Measurements from ENCODE around the gene MARVELD1. TPM values are rescaled to one million over a fixed set of nuclear protein-coding genes. Genes with fewer than 3 reads are reported as not detected.
"Not testable (repeated sequence)": the region's sequence is repeated elsewhere in the genome, so short reads cannot be mapped to it uniquely, and the experiment has no call there.

Gene MARVELD1
- total RNA-seq, 1 experiment from 2014 or later: 58.1 TPM

DNA sequence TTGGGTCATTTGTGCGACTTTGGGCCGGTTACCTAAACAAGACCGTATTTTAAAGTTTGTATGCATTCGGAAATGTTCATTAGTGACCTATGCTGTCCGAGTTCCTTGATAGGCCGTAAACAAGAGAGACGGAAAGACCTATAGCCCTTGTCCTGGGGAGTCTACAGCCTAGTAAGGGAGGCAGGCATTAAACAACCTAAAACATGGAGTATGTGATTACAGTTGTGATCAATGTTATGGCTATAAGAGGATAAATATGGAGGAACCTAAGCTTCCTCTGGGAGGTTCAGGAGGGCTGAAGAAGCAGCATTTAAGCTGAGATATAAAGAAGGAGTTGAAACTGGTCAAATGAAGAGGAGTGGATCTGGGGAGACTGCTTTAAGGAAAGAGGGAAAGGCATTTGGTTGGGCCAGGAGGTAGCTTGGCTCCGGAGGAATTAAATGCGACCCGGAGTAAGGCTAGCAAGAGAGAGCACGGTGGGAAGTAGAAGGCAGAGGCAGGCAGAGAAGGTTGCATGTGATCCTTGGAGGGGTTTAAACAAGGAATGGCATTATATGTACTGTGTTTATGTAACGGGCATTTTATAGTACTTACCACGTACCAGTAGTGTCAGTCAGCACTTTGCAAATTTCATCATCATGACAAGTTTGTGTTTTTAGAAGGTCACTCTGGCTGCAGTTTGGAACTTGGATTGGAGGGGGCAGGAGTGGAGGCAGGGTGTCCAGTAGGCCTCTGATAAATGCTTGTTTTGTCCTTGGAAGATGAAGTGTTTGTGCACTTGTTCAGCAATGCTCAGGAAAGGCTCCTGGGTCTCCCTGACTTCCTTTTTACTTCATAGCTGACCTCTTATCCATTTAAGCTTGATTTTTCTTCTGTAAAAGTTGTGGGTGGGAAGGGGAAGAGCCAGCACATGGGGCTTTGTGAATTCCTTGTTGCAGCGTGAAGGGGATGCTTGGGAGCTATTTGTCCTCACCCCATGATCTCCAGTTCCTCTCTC is 25.4 kb upstream of the MARVELD1 start:
- peak; percentile 66 for DNase-seq (ENCODE audit: low read depth)
- in situ Hi-C loops (cut with HindIII; ENCODE audit: low pct_unique_long_range_greater_than_20kb, low sequenced_read_pairs): no loop called here

DNA sequence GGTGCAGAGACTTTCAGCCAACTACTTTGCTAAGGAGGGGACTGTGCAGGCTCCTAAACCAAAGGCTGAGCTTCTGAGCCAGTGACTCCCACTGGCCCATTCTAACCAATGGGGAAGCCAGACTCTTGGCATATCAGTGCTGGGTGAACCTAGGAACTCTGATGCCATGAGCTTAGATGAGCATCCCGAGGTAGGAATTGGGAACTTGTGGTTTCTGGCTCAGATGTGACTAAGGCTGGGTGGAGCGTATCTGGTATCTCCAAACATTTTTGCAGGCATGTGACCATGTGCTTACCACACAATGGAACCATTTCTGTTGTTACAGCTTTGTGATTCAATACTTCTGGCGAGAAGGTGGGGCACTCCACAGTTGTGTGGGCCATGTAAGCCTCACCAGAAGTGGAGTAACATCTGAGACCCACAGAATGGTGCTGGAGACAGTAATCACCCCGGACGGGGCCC is 23.9 kb upstream of the MARVELD1 start:
- in situ Hi-C loops (cut with HindIII; ENCODE audit: low pct_unique_long_range_greater_than_20kb, low sequenced_read_pairs): no loop called here
- DNase-seq (ENCODE audit: low read depth): peak; percentile 95

DNA sequence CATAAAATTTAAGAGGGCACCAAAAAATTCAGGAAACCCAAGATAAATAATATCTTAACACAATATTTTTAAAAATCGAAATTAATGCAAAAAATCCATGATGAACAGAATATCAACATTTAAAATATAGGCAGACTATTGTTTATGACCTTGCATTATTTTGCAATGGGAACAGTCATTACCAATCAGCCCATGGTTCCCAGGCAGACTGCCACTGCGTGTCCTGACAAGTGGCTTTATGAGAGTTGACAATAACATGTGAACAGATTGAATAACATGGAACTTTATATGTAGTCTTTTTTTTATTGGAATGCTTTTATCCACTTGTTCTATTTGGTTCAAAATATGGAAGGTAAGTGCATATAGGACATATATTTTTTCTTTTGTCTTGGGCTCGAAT is 23.4 kb upstream of the MARVELD1 start:
- in situ Hi-C loops (cut with HindIII; ENCODE audit: low pct_unique_long_range_greater_than_20kb, low sequenced_read_pairs): no loop called here
- DNase-seq (ENCODE audit: low read depth): no peak

DNA sequence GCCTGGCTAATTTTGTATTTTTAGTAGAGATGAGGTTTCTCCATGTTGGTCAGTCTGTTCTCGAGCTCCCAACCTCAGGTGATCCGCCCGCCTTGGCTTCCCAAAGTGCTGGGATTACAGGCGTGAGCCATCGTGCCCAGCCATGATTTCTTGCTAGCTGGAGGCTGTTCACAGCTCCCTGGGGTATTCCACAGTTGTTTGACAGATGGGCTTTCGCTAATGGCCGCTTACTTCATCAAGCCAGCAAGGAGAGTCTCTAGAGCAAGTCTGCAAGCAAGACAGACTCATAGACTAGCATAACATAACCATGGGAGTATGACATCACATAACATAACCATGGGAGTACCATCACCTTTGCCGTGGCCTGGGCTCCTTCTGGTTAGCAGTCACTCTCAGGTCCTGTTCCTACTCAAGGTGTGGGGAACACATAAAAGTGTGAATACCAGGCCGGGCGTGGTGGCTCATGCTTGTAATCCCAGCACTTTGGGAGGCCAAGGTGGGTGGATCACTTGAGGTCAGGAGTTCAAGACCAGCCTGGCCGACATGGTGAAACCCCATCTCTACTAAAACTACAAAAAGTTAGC is 15.4 kb upstream of the MARVELD1 start:
- DNase-seq (ENCODE audit: low read depth); in situ Hi-C loops (cut with HindIII; ENCODE audit: low pct_unique_long_range_greater_than_20kb, low sequenced_read_pairs): not testable (repeated sequence)

DNA sequence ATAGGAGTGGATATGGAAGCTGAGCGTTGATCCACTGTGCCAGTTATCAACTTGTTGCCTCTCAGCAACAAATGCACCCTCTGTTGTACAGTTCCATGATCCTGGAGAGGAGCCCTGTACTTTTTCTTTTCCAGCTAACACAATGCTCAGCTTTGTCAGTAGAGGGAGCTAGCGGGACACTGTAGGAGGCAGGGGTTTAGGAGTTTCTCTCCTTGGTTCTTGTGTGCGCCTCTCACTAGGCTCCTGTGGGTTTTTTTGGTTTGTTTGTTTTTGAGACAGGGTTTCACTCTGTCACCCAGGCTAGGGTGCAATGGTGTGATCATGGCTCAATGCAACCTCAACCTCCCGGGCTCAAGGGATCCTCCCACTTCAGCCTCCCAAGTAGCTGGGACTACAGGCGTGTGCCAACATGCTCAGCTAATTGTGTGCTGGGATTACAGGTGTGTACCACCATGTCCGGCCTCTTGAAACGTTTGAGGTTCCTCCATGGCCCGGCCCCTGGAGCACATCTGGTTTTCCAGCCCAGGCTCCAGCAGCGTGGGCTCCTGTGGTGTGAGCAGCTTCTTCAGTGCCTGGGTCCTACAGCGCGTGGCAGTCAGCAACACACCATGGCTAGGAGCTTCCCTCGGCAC is 12.0 kb upstream of the MARVELD1 start:
- in situ Hi-C loops (cut with HindIII; ENCODE audit: low pct_unique_long_range_greater_than_20kb, low sequenced_read_pairs): no loop called here
- peak; percentile 68 for DNase-seq (ENCODE audit: low read depth)

DNA sequence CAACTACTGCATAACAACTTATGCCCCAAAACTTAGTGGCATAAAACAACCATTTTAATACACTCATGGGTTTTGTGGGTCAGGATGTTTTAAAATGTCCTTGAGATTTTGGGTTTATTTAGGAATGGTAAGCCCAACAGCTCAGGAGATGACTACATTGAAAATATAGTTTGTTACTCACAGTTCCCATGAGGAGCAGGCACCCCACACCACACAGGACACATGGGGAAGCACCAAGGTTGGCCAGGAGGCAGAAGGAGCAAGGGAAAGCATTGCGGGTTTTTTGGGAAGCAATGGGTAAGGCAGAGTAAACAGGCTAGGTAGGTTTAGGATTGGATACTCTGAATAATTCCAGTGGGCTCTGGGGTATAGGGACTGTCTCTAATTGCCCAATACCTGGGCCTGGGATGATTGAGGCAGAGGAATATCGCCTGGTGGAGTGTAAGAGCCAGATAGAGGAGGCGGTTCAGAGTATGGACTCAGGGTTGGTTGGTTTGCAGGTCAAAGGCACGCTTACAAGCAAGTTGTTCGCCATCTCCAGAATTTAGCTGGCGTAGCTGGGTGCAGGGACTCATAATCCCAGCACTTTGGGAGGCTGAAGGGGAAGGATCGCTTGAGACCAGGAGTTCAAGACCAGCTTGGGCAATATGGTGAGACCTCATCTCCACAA is 10.0 kb upstream of the MARVELD1 start:
- no peak for DNase-seq (ENCODE audit: low read depth)
- in situ Hi-C loops (cut with HindIII; ENCODE audit: low pct_unique_long_range_greater_than_20kb, low sequenced_read_pairs): no loop called here

DNA sequence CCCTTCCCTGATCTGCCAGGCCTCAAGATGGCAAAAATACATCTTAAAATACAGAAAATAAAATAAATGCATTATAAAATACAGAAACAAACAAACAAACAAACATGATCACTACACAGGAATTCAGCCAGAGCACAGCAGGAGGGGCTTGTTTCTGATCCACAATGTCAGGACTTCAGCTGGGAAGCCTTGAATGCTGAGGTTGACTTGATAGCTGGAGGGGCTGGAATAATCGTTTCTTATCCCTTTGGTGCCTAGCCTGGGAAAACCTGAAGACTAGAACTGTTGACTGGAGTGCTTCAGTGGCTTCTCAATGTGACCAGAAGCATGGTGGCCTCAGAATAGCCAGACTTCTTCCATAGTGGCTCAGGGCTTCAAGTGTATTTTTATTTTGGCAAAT is 9.2 kb upstream of the MARVELD1 start:
- DNase-seq (ENCODE audit: low read depth): no peak
- in situ Hi-C loops (cut with HindIII; ENCODE audit: low pct_unique_long_range_greater_than_20kb, low sequenced_read_pairs): no loop called here

DNA sequence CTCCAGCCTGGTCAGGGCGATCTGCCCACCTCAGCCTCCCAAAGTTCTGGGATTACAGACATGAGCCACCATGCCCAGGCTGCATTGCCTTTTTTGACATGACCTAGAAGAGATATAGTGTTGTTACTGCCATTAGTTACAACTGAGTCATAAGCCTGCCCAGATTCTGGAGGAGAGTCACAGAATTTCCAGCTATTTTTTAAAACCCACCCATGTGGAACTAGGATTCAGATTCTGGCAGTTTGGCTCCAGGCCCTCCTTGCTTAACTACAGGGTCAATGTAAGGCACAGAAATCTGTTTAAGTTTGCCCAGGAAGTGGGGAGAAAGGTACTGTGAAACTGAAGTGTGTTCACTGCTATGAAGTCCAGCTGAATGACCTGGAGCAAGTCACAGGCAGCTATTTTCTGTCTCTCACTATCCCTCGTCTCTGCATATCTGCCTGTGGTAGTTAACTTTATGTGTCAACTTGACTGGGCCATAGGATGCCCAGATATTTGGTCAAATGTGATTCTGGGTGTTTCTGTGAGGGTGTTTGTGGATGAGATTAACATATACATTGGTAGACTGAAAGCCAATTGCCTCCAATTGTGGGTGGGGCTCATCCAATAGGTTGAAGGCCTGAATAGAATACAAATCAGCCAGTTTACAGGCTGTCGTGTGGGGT is 8.4 kb upstream of the MARVELD1 start:
- in situ Hi-C loops (cut with HindIII; ENCODE audit: low pct_unique_long_range_greater_than_20kb, low sequenced_read_pairs): no loop called here
- DNase-seq (ENCODE audit: low read depth): no peak

DNA sequence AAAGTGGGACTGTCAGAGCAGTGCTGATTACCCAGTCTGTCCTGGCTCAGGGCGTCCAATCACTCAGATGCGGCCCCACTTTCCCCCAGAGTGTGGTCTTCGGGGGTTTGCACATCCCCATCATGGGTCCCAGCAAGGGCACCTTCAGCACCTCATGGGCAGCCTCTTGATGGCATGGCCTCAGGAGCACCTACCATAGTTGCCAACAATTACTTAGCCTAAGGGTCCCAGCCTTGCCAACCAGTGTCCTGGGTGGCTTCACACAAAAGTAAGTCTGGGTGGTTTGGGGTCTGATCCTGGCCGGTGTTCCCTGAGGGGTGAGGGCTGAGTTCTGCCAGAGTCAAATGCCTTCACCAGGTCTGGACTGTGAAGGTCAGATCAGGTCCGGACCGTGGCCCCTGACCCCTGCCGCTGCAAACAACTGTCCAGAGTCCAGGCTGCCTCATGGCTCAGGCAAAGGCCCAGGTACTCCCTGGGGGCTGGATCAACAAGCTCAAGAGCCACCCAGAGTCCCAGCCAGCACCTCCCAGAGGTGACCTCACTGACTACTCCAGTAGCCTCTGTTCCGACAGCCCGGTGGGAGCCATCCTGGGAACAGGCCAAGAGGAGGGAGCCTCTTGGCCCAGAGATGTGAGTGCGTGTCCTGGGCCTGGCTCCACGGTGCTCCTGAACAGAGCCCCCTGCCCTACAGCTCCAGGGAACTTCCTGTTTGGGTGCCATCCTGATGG is 6.2 kb upstream of the MARVELD1 start:
- DNase-seq (ENCODE audit: low read depth): no peak
- in situ Hi-C loops (cut with HindIII; ENCODE audit: low pct_unique_long_range_greater_than_20kb, low sequenced_read_pairs): no loop called here

DNA sequence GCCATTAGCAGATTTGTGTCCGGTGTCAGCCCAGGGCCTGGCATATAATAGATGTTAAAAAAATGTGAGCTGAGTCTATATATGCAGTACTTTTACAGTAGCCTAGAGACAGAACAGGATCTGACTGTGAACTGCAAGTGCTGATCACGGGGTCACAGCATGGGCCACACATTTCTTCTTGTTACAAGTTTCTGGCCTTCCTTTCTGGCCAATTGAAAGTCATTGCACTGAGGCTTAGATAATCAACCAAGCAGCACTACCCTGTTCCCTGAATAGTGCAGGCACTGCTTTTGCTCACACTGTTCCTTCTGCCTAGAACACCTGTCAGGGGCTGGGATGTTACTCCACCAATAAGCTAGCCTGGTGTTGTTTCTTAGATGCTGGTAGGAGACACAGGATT is 5.4 kb upstream of the MARVELD1 start:
- in situ Hi-C loops (cut with HindIII; ENCODE audit: low pct_unique_long_range_greater_than_20kb, low sequenced_read_pairs): no loop called here
- no peak for DNase-seq (ENCODE audit: low read depth)

DNA sequence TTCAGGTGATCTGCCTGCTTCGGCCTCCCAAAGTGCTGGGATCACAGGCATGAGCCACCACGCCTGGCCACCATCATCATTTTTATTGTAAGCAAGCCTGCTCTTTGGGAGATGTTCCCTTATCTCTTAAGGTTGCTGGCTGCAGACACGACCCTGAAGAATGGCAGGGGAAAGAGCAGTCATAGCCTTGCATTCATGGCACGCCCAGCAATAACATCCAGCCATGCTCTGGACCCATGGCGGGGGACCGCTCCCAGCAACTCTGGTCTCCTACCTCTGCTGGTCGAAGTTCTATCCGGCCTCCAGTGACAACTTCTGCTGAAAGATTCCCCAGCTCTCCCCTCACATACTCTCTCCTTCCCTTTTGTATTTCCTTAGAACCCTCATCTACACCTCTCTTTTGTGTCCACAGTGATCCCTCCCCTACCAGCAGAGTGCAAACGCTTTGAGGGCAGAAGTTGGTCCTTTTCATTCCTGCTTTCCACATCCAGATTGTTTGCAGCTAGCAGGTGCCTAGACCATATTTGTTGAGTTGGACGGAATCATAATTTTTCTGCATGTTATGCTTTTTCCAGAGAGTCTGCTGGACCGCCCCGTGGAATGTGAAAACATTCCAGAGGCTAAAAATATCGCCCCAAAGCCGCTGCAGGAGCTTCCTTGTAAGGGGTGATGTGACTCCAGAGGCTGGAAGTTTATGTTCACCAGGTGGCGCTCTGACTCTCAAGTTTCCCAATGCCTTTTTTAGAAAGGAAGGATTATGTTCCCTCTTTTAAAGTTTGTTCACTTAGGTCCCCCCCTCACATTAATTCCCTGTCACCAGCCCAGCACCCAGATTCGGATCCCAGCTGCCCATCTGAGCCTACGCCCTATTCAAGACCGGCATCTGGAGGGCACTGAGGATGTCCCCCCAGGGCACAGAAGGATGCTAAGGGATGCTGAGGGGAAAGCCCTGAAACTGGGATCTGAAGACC is 4.3 kb upstream of the MARVELD1 start:
- peak; percentile 50 for DNase-seq (ENCODE audit: low read depth)

DNA sequence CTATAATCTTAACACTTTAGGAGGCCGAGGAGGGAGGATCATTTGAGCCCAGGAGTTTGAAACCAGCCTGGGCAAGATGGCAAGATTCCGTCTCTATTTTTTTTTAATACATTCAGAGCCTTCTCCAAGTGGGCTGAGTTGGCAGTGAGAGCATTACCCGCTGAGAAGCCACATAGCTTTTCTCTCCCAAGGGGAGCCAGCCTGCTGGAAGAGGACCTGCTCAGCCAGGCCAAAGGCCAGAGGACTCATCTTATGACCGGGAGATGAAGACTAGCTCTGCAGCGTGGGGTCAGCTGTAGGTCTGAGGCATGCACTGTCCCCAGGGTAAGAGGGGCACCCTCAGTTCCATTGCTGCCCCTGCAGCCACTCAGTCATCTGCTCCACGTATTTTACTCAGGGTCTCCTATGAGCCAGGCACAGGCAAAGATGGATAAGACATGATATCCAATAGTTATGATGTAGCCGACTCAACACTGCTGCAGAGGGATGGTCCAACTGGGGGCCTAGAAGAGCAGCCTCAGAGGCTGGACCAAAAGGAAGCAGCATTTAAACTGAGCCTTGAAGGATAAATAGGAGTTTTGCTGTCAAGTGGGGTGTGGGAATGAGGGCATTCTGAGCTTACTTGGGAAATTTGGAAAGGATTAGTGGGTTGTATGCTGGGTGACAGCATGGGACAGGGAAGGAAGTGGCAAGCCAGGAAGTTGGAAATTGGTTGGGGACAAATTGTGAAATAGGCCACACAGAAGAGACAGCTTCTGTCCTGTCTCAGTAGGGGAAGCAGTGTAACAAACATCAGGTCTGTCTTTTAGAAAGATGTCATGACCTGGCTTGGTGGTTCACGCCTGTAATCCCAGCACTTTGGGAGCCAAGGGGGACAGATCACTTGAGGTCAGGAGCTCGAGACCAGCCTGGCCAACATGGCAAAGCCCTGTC is 1.6 kb upstream of the MARVELD1 start:
- no peak for DNase-seq (ENCODE audit: low read depth)
- in situ Hi-C loops (cut with HindIII; ENCODE audit: low pct_unique_long_range_greater_than_20kb, low sequenced_read_pairs): no loop called here

More for the DNA sequence above, 4.3 kb upstream of the MARVELD1 start:
- in situ Hi-C loops (cut with HindIII; ENCODE audit: low pct_unique_long_range_greater_than_20kb, low sequenced_read_pairs): no loop called here

DNA sequence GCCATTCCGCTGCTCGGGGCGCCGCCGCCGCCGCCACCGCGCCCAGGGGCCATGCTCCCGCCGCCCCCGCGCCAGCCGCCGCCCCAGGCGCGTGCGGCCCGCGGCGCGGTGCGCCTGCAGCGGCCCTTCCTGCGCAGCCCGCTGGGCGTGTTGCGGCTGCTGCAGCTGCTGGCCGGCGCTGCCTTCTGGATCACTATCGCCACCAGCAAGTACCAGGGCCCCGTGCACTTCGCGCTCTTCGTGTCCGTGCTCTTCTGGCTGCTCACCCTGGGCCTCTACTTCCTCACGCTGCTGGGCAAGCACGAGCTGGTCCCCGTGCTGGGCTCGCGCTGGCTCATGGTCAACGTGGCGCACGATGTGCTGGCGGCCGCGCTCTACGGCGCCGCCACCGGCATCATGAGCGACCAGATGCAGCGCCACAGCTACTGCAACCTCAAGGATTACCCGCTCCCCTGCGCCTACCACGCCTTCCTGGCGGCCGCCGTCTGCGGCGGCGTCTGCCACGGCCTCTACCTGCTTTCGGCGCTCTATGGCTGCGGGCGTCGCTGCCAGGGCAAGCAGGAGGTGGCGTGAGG is 383 bp downstream of the MARVELD1 start:
- DNase-seq (ENCODE audit: low read depth): peak; percentile 80
- in situ Hi-C loops (cut with HindIII; ENCODE audit: low pct_unique_long_range_greater_than_20kb, low sequenced_read_pairs): no loop called here

DNA sequence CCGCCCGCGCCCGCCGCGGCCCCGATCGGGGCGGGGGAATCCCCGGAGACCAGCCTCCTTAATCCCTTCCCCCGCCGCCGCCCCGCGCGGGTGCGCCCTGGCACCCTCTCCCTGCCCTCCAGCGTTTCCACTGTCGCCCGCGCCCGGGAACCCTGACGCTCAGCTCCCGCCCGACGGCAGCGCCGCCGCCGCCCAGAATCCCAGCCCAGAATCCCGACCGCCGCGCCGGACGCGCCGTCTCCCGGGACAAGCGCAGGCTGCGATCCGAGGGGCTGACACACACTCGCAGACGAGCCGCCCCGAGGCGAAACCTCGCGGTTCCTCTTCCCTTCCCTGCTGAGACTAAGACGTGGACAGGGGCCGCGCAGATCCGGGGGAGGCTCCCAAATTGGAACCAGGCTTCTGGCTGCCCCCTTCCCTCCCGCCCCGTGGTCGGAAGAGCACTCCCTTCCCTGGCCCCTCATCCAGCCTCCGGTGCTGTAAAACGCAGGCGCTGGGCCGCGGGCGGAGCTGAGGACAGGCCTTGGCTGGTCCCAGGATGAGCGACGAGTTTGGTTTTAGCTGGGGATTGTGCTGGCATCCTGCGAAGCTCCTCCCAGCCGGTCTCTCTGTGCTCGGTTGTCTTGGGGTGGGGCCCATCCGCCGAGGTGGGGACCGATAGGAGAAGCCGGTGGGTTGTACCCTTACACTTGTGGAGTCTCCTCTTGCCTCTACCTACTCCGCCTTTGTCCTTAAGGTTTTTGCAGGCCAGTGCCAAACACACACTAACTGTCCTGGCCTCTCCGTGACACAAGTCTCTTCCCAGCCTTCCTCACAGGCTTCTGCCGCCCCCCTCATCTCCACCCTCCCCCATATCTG is 1.1 kb downstream of the MARVELD1 start:
- peak; percentile 50 for DNase-seq (ENCODE audit: low read depth)
- in situ Hi-C loops (cut with HindIII; ENCODE audit: low pct_unique_long_range_greater_than_20kb, low sequenced_read_pairs): no loop called here
